ENCODE data around the gene ELP5.

GRCh38 chr17:7222093-7222971 lies 29.7 kb upstream of the ELP5 start:
- TF ChIP-seq CTCF (conservative IDR thresholded peaks at IDR 0.05 in 1 of 2, IDR thresholded peaks at IDR 0.05 in 1 of 2; ENCODE audit: low read depth in 1 of 2, low read length in 2 of 2) (no peak), EZH2 (IDR thresholded peaks at IDR 0.05; ENCODE audit: low read length, missing control alignments) (no peak)

All from fibroblast of lung (primary cell).